Fibroblast of pulmonary artery (primary cell): Measurements from ENCODE around the gene NAP1L5.

Experiments
- DNase-seq: peaks from one replicate; pipeline ENCODE4 v3.0.0-alpha.2; 2010; ENCODE audit warnings: low read depth
- H3K4me3 ChIP-seq: replicated peaks from 2 replicates; pipeline ENCODE4 v1.5.1; 2011; ENCODE audit warnings: low read depth, mild to moderate bottlenecking, control low read depth, low read length, moderate library complexity
- TF ChIP-seq, protein P1 (sequence below): IDR thresholded peaks from 2 replicates; pipeline ENCODE4 v1.5.1; 2011; ENCODE audit warnings: mild to moderate bottlenecking, control low read depth, low read length, inconsistent platforms; ENCODE audit errors: missing control alignments

NAP1L5 gene

DNA sequence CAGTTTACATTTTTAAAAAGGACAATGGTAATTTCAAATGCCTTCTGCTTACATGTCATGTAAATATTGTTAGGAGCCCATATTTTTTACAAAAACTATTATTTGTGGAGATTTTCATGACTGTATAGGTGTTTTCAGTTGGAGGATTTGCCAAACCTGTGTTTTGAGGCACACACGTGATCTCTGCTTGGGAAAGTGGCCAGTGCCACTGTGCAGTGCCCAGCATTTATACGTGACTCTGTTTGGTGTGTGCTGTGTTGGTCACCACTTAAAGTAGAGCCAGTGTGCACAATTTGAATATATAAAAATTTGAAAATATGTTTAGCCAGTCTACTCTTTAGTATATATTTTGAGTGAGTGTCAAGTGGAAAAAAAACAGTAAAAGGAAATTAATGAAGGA lies 26.8 kb upstream of the NAP1L5 start:
- TF ChIP-seq, protein P1, sequence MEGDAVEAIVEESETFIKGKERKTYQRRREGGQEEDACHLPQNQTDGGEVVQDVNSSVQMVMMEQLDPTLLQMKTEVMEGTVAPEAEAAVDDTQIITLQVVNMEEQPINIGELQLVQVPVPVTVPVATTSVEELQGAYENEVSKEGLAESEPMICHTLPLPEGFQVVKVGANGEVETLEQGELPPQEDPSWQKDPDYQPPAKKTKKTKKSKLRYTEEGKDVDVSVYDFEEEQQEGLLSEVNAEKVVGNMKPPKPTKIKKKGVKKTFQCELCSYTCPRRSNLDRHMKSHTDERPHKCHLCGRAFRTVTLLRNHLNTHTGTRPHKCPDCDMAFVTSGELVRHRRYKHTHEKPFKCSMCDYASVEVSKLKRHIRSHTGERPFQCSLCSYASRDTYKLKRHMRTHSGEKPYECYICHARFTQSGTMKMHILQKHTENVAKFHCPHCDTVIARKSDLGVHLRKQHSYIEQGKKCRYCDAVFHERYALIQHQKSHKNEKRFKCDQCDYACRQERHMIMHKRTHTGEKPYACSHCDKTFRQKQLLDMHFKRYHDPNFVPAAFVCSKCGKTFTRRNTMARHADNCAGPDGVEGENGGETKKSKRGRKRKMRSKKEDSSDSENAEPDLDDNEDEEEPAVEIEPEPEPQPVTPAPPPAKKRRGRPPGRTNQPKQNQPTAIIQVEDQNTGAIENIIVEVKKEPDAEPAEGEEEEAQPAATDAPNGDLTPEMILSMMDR, result no peak
- DNase-seq, result no peak
- no peak overlapping the region for H3K4me3 ChIP-seq

DNA sequence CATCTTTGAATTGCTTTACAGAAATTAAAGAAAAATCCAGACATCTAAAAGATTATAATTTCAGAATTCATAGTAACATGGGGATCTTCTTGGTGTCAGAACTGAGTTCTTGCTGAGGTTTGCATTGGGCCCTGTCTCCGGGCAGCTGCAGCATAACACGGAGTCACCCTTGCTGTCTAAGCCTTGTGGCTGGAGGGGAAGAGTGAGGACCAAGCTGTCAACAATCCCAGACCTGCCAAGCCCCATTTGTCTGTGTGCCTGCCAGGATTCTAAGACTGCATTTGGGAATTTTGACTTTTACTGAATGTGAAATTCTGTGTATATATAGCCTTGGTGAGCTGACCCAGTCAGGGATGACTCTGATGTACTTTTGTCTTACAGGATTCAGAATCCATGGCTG lies 25.2 kb upstream of the NAP1L5 start:
- no peak overlapping the region for H3K4me3 ChIP-seq
- TF ChIP-seq, protein P1, result no peak

DNA sequence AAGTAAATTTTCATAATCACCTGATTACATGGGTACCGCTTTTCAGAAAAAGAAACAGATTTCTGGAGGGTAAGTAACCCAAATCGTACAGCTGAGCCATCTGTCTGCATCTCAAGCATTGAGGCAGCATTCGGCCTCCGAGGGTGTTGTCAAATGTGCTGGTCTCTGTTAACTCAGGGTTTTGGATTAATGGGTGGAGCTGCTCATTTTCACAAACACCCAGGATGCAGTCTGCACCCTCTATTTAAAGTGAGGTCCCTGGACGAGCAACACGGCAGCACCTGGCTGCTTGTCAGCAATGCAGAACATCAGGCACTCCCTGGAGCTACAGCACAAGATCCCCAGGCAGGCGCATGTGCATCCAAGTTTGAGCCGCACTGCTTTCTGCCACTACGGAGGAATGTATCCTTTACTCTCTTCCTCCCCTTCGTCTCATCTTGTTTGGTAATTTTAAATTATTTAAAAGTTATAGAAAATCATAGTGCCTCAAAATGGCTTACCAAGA lies 24.7 kb upstream of the NAP1L5 start:
- DNase-seq, result no peak
- no peak overlapping the region for H3K4me3 ChIP-seq
- TF ChIP-seq, protein P1, result no peak

More for the DNA sequence above, 25.2 kb upstream of the NAP1L5 start:
- DNase-seq, result no peak

DNA sequence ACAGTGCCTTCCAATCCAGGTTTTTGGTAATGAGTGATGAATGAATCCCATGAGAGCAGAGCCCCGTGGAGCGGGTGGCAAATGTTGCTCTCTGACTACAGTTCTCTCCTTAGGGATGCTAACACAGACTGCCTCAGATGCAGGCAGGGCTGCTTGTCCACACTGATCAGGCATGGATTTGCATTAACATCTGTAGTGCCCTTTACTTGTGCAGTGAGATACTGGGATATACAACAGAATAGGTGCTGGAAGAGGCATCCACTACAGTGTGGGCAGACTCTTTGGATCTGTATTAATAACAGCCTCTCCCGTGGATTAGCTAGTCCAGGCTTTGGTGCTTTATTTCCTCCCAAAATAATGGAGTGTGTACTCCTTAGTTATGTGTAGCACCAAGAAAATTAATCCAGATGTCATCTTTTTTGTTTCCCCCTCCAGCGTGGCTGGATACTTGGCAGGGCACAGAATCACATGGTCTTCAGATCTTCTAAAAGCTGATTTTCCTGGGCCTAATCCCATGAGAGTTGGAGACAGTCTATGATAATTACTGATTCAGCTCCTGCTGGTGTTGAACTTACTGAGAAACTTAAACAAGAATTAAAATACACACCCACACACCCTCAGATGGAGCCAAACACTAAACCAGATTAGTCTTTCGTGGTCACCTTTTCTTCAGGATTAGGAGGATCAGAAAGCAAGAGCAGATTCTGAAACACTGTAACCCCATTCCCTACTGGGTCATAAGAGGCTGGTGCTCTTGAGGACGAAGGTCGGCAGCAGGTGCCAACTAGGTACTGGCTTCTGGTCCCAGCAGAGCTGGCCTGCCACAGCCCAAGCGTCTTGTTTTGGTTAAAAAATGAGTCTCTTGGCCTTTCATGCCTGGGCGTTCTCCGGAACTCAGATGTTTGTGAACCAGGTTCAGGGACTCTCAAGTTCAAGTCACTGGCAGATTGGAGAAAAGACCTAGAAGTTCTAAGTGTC lies 23.1 kb upstream of the NAP1L5 start:
- no peak for DNase-seq
- TF ChIP-seq, protein P1, result no peak
- no peak overlapping the region for H3K4me3 ChIP-seq

DNA sequence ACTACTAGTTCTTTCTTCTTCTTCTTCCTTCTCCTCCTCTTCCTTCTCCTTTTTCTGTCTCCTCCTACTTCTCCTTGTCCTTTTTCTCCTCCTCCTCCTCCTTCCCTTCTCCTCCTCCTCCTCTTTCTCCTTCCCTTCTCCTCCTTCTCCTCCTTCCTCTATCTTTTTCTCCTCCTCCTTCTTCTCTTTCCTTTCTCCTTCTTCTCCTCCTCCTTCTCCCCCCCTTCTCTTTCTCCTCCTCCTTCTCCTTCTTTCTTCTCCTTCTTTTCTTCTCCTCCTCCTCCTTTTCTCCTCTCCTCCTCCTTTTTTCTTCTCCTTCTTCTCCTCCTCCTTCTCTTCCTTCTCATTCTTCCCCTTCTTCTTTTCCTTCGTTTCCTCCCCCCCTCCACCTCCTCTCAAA lies 21.8 kb upstream of the NAP1L5 start:
- TF ChIP-seq, protein P1, result no peak
- no peak for DNase-seq
- H3K4me3 ChIP-seq, result no peak overlapping the region

DNA sequence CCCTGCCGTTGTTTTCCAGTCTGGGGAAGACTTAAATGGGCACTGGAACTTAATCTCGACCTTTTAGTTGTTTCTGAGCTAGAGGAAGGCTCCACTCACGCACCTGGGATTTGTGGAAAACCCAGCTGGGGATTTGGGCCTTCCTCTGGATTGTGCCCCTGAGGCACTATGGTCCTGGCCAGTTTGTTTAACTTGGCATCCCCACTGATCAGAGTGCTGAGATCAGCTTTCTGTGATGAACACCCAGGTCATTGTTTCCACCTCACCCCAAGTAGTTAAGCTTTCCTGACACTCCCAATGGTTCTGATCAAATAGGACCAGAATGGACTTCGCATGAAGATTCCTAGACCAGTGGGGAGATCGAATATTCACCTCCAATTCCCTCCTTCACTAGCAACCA lies 20.5 kb upstream of the NAP1L5 start:
- H3K4me3 ChIP-seq, result no peak overlapping the region
- no peak for DNase-seq
- TF ChIP-seq, protein P1, result no peak
